Activated naive CD4-positive, alpha-beta T cell treated with anti-CD3 and anti-CD28 coated beads, Interleukin-2, amount 10 ng/mL, durations not matched to agents 7 days and 5 days (primary cell): ENCODE data around the gene SOX6.
"Not testable (repeated sequence)": the region's sequence is repeated elsewhere in the genome, so short reads cannot be mapped to it uniquely, and the experiment has no call there.

Experiments
- CTCF ChIA-PET: fragments of 350-600 bp; sonication (Branson Sonifier 250); formaldehyde crosslinking; loops from one replicate; lab custom pipeline; 2021; ENCODE audit warnings: antibody characterized with exemption; lab: Charles Lee
- DNase-seq: peaks from one replicate; pipeline ENCODE4 v3.0.0-alpha.2; 2020
- H3K27ac Mint-ChIP-seq: one replicate; pipeline ENCODE4 v1.8.0; 2021; ENCODE audit warnings: mild to moderate bottlenecking, moderate library complexity, mixed read lengths
- H3K27me3 Mint-ChIP-seq: one replicate; pipeline ENCODE4 v1.8.0; 2021; ENCODE audit warnings: mild to moderate bottlenecking, mixed read lengths
- H3K36me3 Mint-ChIP-seq: one replicate; pipeline ENCODE4 v1.8.0; 2021; ENCODE audit warnings: mixed read lengths
- H3K4me1 Mint-ChIP-seq: one replicate; pipeline ENCODE4 v1.8.0; 2021; ENCODE audit warnings: mixed read lengths
- H3K4me3 Mint-ChIP-seq: one replicate; pipeline ENCODE4 v1.8.0; 2021; ENCODE audit warnings: mild to moderate bottlenecking, moderate library complexity, mixed read lengths
- H3K9me3 Mint-ChIP-seq: one replicate; pipeline ENCODE4 v1.8.0; 2021; ENCODE audit warnings: mixed read lengths

The SOX6 gene

DNA sequence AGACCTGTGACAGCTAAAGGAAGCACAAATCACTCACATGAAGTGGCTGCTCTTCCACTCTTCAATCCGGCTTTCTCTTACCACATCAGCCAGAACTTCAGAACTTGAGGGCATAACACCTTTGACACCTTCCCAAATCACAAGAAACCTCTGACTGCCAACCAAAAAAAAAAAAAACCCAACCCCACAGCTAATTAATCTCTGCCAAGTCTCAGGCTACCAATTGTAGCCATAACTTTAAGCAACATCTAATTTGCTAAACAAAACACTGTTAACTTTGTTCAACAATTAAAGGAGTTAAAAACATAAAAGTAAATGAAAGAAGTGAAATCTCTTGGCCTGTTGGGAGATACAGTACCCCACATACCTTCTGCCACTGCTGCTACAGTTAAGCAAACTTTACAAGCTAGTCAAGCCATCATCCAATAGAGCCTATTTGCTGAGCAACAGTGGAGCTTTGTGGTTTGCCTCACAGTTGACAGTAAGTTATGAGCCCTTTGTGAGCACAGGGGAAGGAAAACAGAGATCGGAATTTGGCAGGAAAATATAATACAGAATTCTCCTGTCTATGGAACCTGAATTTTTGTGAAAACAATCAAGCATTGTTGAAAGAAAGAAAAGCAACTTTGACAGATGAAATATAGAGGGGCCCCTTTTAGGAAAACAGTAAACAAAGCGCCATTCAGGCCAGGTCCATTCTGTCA, at the start of gene SOX6:
Gene SOX6 (minus strand): TSS at position 490 of the 704 bp plus-strand sequence. CDS start 15,298 bp downstream, outside the sequence.
- CTCF ChIA-PET, result no interaction called here
- Mint-ChIP-seq H3K36me3 (no peaks in the 10 kb centered on the region), H3K27me3 (no peaks in the 10 kb centered on the region), H3K27ac (no peak within 1 kb of the TSS), H3K9me3 (no peaks in the 10 kb centered on the region), H3K4me3 (no peak within 1 kb of the TSS), H3K4me1 (no peaks in the 10 kb centered on the region)
- DNase-seq, result no peak

DNA sequence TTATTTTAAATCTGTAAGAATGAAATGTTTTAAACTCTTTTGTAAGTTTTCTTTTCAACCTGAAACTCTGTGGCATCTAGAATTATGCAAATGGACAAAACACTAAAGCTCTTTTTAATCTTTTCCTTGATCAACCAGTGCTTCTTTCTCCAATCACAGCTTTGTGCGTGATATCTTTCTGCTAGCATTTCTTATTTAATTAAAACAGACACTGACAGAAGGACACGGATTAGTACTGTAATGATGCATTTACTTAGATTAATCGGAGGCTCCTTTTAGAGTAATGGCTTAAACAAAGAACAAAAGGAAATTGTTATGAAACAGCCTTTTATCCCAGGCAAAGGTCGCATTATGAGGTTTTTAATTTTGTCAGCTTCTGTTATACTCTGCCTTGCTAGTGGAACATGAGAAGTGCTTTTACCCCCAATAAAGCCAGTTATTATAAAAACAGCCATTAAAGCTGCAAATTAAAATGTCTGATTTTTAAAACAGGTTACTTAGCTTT, 48.5 kb upstream of the SOX6 start:
- CTCF ChIA-PET, result no interaction called here
- no peaks in the 10 kb centered on the region for H3K27me3 Mint-ChIP-seq
- no peak overlapping the region for H3K27ac Mint-ChIP-seq
- H3K4me1 Mint-ChIP-seq, result no peaks in the 10 kb centered on the region
- DNase-seq, result no peak
- H3K4me3 Mint-ChIP-seq, result no peak overlapping the region
- H3K36me3 Mint-ChIP-seq, result no peaks in the 10 kb centered on the region
- H3K9me3 Mint-ChIP-seq, result no peaks in the 10 kb centered on the region

DNA sequence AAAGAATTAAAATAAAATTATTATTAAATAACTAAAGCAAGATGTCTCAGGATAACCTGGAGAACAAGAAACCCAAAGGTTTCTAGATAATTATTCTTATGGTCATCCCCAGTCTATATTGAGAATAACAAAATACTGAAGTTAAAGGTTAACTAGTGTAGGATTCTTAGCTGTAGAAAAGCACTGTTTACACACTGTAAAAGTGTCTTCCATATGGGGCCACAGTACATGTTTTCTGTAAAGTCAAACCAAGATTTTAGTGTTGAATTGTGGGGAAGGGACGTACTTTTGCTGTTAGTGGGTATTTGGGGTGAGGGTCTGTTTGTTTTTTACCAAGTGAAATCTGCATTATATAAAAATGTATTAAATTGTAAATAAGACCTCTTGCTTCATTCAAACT, 47.5 kb upstream of the SOX6 start:
- Mint-ChIP-seq H3K27me3 (no peaks in the 10 kb centered on the region), H3K4me1 (no peaks in the 10 kb centered on the region), H3K4me3 (no peak overlapping the region), H3K27ac (no peak overlapping the region), H3K9me3 (no peaks in the 10 kb centered on the region), H3K36me3 (no peaks in the 10 kb centered on the region)
- CTCF ChIA-PET, result no interaction called here
- DNase-seq, result no peak

DNA sequence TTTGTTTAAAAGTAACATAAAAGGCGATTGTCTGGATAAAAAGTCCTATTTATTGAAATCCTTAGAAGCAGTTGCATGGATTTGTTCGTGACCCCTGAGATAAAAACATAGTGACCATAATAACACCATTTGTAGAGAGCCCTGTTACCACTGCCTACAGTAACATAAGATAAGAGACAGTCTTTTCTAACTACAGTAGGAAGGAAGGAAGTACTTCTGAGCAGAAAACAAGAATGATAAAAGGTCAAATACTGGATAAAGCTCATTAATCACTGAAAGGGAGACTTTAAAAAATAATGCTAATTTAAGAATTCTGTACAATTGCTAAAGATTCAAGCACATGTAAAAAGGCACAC, 47.1 kb upstream of the SOX6 start:
- Mint-ChIP-seq H3K36me3 (no peaks in the 10 kb centered on the region), H3K27me3 (no peaks in the 10 kb centered on the region), H3K9me3 (no peaks in the 10 kb centered on the region), H3K4me1 (no peaks in the 10 kb centered on the region), H3K27ac (no peak overlapping the region), H3K4me3 (no peak overlapping the region)
- CTCF ChIA-PET, result no interaction called here
- DNase-seq, result no peak

DNA sequence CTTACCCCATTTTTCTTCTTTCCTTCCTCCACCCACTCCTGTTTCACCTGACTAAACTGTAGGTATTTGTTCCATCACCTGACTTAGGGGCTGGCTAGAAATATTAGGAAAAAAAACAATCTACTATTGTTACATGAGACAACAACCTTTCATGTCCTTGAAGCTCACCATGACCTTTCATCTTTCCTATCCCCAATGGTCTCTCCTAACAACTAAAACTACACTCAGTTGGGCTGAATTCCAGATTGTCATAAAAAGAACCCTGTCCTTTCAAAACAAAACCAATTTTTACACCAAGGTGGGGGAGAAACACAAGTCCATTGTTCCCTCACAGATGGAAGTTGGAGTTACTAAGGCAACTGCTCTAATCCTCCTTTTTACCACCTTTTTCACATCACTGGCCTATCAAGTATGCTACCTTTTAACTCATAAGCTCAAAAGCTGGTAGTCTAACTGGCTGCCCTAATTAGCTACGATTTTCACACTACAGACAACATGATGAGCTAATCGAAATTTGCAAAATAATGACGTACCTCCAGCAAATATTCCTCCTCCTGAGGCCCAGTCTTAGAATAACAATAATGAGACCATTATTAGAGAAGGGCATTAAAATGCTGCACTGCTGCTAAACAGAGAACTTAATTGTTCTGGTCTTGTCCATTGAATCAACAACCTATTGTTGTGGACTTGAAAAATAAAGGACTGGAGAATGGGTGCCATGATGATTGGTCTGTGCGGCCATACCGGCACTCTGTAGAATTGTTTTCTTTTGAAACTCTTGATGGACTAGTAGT, 46.5 kb upstream of the SOX6 start:
- Mint-ChIP-seq H3K4me1 (no peaks in the 10 kb centered on the region), H3K9me3 (no peaks in the 10 kb centered on the region), H3K27ac (no peak overlapping the region), H3K4me3 (no peak overlapping the region), H3K36me3 (no peaks in the 10 kb centered on the region), H3K27me3 (no peaks in the 10 kb centered on the region)
- CTCF ChIA-PET, result no interaction called here
- DNase-seq, result no peak

DNA sequence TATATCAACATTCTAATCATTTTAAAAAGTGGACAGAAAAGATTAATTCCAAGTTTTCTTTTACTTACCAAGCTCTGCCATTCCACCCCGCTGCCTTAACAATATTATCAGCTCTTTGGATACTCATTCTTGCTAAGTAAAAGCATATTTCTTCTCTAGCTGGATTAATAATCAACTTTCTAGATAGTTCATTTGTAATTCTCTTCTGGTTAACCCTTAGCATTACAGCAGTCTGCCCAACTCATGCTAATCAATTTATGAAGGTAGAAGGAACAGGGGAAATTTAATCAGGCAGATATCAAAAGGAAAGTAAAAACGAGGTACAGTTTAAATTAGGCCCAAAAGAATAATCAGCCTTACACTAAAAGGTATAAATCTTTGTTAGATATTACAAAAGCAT, 41.0 kb upstream of the SOX6 start:
- Mint-ChIP-seq H3K4me1 (no peaks in the 10 kb centered on the region), H3K27me3 (no peaks in the 10 kb centered on the region), H3K36me3 (no peaks in the 10 kb centered on the region), H3K27ac (no peak overlapping the region), H3K9me3 (no peaks in the 10 kb centered on the region), H3K4me3 (no peak overlapping the region)
- no peak for DNase-seq
- CTCF ChIA-PET, result no interaction called here

DNA sequence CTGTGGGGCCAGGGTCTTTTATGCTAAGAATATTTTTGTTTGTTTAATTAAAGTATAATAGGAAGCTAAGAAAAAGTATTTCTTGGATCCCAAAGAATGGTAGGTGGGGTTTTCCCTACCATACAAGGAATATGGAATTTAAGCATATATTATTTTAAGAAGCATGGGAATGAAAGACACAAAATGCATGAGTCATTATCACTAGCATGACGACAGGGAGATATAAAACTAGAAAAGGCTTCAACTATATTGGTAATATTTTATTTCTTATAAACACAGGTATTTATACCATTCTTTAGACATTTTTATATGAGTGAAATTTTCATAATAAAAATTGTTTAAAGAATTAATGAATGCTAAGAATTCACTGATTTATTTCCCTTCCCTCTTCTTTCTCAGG, 39.3 kb upstream of the SOX6 start:
- H3K4me1 Mint-ChIP-seq, result no peaks in the 10 kb centered on the region

DNA sequence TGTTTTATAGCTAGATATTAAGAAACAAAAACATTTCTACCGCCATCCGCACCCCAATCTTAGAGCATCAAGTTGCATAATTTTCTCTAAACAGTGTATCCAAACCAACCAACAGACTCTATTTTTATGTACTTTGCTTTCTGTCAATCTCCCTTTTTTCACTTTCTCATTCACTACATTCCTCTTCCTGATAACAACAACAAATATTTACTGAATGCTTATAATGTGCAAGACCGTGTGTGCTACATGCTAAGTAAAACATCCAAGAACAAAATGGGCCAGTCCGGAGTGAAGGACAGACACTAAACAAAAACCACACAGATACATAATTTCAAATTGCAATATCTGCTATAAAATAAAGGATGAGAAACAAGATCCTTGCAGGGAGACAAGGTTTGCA, 38.6 kb upstream of the SOX6 start:
- H3K4me3 Mint-ChIP-seq, result no peak overlapping the region
- H3K36me3 Mint-ChIP-seq, result no peaks in the 10 kb centered on the region
- no peak for DNase-seq
- H3K27me3 Mint-ChIP-seq, result no peaks in the 10 kb centered on the region
- no peaks in the 10 kb centered on the region for H3K9me3 Mint-ChIP-seq
- no peaks in the 10 kb centered on the region for H3K4me1 Mint-ChIP-seq
- CTCF ChIA-PET, result no interaction called here
- H3K27ac Mint-ChIP-seq, result no peak overlapping the region

More for the DNA sequence above, 39.3 kb upstream of the SOX6 start:
- CTCF ChIA-PET, result no interaction called here
- Mint-ChIP-seq H3K4me3 (no peak overlapping the region), H3K27ac (no peak overlapping the region), H3K36me3 (no peaks in the 10 kb centered on the region), H3K9me3 (no peaks in the 10 kb centered on the region), H3K27me3 (no peaks in the 10 kb centered on the region)
- no peak for DNase-seq

DNA sequence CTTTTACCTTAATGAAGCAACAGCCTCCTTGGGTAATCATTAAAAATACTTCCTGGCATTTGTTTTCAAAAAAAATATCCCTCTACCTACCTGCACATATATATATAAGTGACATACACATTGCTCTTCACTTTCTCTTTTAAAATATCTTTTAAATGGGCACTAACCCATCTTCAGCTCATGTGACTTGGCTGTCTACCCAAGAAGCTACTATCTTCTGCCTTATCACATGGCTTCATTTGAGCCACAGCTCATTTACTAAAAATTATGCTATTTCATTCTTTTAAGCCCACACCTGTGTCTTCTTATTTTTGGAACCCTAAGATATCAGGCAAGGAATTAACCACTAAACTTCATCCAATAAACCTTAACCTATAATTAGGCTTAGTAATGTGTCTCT, 37.0 kb upstream of the SOX6 start:
- Mint-ChIP-seq H3K27ac (no peak overlapping the region), H3K9me3 (no peaks in the 10 kb centered on the region), H3K4me1 (no peaks in the 10 kb centered on the region), H3K27me3 (no peaks in the 10 kb centered on the region), H3K4me3 (no peak overlapping the region), H3K36me3 (no peaks in the 10 kb centered on the region)
- CTCF ChIA-PET, result no interaction called here
- no peak for DNase-seq

DNA sequence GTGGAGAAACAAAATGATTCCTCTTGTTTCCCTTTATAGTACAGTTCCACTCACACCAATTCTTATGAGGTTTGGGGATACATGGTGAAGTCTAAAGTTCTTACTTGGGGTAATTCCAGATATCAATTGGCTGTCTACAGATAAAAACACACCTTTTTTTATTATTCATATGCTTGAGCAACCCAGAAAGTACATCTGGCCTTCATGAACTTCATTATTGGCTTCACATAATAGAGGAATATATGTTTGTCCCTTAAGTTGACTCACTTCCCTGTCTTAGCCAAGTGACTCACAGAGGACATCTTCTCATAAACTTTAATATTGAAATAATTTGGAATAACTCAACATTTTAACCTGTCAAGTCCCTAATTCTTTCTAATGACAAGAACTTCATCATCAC, 36.3 kb upstream of the SOX6 start:
- no peaks in the 10 kb centered on the region for H3K4me1 Mint-ChIP-seq
- no peaks in the 10 kb centered on the region for H3K27me3 Mint-ChIP-seq
- no peak overlapping the region for H3K4me3 Mint-ChIP-seq
- no peak for DNase-seq
- CTCF ChIA-PET, result no interaction called here
- no peaks in the 10 kb centered on the region for H3K36me3 Mint-ChIP-seq
- no peak overlapping the region for H3K27ac Mint-ChIP-seq
- H3K9me3 Mint-ChIP-seq, result no peaks in the 10 kb centered on the region

DNA sequence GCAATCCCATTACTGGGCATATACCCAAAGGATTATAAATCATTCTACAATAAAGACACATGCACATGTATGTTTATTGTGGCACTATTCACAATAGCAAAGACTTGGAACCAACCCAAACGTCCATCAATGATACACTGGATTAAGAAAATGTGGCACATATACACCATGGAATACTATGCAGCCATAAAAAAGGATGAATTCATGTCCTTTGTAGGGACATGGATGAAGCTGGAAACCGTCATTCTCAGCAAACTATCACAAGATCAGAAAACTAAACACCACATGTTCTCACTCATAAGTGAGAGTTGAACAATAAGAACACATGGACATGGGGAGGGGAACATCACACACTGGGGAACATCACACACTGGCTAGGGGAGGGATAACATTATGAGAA, 34.5 kb upstream of the SOX6 start:
- DNase-seq, H3K27ac Mint-ChIP-seq, H3K36me3 Mint-ChIP-seq, CTCF ChIA-PET, H3K27me3 Mint-ChIP-seq, H3K4me1 Mint-ChIP-seq, H3K4me3 Mint-ChIP-seq, H3K9me3 Mint-ChIP-seq: not testable (repeated sequence)

DNA sequence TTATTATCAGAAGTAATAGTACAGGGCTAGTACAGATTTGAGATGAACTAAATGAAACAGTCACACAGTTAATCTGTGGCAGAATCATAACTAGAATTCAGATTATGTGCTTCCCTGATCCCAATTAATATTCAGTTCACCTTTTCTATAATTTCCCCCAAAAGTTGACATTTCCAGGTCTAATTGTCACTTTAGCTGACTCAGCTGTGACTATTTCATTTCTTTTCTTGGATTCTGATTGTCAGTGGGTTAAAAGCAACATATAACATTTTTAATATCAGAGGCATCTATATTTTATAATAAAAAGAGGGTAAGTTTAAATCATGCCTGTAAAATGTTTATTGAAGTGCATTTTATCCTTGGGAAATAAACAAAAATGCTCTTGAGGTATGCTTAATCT, 28.8 kb upstream of the SOX6 start:
- Mint-ChIP-seq H3K4me1 (no peaks in the 10 kb centered on the region), H3K27me3 (no peaks in the 10 kb centered on the region), H3K36me3 (no peaks in the 10 kb centered on the region), H3K27ac (no peak overlapping the region), H3K4me3 (no peak overlapping the region), H3K9me3 (no peaks in the 10 kb centered on the region)
- no peak for DNase-seq
- CTCF ChIA-PET, result no interaction called here

DNA sequence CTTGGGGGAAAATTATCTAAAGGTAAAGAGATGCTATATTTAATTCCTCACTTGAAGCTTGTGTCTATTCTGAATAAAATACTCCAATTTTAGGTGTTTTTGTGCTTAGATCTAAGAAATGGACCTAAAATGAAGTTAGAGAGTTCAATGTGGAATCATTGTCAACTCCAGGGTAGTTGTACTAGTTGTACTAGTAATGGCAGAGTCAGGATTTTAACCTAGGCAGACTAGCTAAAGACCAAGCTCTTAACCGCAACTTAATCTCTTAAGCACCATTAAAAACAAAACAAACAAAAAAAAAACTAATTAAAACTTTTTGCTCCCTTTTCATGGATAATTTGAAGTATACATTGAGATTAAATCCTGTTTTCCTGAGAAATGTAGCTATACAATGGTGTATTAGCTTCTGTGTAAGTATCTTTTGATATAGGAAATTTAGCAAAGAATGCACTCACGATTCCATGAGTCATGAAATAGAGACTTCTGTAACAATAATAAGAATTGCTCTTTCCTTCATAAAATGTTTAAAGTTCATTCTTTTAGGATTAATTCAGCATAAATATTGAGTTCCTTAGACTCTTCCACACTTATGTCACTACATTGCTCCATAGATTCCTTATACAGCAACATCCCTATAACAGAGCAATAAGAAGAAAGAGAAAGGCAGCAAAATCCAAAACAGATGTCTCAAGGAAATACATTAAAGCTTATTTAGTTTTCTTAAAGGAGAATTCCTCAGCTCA, 26.5 kb upstream of the SOX6 start:
- H3K27me3 Mint-ChIP-seq, result no peaks in the 10 kb centered on the region
- no peak overlapping the region for H3K4me3 Mint-ChIP-seq
- no peaks in the 10 kb centered on the region for H3K36me3 Mint-ChIP-seq
- no peak overlapping the region for H3K27ac Mint-ChIP-seq
- no peaks in the 10 kb centered on the region for H3K9me3 Mint-ChIP-seq
- no peak for DNase-seq
- no peaks in the 10 kb centered on the region for H3K4me1 Mint-ChIP-seq
- CTCF ChIA-PET, result interaction anchor here (0.7 kb wide), 1 partner anchor 412 kb away, joined by 3 read pairs; no protein-coding TSS in a partner anchor

DNA sequence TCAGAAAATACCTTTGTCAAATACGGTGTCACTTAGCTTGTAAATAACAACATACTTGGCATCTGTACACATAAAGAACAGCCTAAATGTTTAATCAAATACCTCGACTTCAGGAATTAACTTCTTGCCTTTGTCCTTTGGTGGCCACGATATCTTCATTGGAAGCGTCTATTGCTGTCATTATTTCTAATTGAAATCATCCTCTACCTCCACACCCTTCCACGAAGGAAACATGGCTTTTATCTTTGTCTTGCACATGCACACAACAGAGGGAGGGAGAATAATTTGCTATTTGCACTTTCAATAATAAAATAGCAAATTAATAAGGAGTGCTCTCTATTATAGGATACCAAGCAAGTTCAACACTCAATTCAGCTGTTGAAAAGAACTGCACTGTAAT, 25.8 kb upstream of the SOX6 start:
- H3K4me1 Mint-ChIP-seq, result no peaks in the 10 kb centered on the region
- H3K27me3 Mint-ChIP-seq, result no peaks in the 10 kb centered on the region
- no peak overlapping the region for H3K4me3 Mint-ChIP-seq
- CTCF ChIA-PET, result no interaction called here
- H3K27ac Mint-ChIP-seq, result no peak overlapping the region
- H3K9me3 Mint-ChIP-seq, result no peaks in the 10 kb centered on the region
- H3K36me3 Mint-ChIP-seq, result no peaks in the 10 kb centered on the region
- no peak for DNase-seq
